GM18507 (cell line): ENCODE results near the gene ZNF439.
"Not testable (repeated sequence)": the region's sequence is repeated elsewhere in the genome, so short reads cannot be mapped to it uniquely, and the experiment has no call there.

Experiments used
- DNase-seq: peaks from one replicate; pipeline ENCODE4 v3.0.0; 2011; ENCODE audit warnings: low read depth; ENCODE audit not compliant: insufficient read length; ENCODE audit errors: extremely low spot score
- FAIRE-seq: peaks from 2 replicates; lab custom pipeline; 2011; peaks lifted over from hg19 to GRCh38; lab: Jason Lieb, UNC

Gene ZNF439

DNA sequence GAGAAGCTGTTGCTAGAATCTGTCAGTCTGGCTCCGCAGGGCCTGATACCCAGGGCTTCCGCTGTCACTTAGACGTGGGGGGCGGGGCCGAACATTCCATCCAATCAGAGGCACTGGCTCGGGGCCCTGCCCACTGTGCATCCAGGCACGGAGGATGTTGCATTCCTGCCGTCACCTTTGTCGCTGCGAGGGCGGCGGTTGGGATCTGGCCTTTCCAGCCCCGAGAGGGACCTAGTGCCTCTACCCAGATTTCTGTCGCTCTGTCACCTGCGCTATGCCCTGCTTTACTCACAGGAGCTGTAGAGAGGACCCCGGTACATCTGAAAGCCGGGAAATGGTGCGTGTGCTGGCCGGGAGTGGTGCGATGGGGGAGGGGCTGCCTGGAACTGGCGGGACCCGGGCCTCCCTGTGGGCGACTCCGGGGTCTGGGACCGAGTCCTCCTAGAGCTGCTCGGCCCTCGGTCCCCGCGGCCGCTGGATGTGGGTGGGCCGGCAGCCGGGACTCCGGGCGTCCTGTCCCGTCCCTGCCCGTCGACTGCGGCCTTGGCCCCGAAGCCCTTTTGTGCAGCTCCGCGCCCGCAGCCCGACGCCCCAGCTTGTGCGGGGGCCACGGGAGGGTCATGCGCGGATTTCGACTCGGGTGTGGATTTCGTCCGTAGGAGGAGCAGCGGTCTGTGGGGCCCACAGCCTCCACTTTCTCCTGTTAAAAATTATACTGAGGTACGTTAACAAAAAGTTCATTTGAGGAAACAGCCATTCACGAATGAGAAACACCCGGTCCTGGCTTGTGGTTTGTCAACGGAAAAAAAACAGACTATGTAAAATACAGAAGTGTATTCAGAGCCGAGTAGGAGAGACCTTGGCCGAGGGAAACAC, at the start of gene ZNF439:
TSS of gene ZNF439 (plus strand) at position 133 of the 876 bp plus-strand sequence. CDS start at position 275, 142 bp downstream.
- FAIRE-seq (no peak), DNase-seq (peak; percentile 47)

DNA sequence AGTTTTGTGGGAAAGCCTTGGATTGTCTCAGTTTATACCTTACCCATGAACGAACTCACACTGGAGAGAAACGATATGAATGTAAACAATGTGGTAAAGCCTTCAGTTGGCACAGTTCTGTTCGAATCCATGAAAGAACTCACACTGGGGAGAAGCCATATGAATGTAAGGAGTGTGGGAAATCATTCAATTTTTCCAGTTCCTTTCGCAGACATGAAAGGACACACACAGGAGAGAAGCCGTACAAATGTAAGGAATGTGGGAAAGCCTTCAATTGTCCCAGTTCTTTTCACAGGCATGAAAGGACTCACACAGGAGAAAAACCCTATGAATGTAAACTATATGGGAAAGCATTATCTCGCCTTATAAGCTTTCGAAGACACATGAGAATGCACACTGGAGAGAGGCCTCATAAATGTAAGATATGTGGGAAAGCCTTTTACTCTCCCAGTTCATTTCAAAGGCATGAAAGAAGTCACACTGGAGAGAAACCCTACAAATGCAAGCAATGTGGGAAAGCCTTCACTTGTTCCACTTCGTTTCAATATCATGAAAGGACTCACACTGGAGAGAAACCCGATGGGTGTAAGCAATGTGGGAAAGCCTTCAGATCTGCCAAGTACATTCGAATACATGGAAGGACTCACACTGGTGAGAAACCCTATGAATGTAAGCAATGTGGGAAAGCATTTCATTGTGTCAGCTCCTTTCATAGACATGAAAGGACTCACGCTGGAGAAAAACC, 42.0 kb upstream of the ZNF439 start:
- FAIRE-seq (no peak), DNase-seq (no peak)

GRCh38 chr19:11807099-11807380, 41.5 kb upstream of the ZNF439 start:
- FAIRE-seq (no peak), DNase-seq (no peak)

- FAIRE-seq (no peak), DNase-seq (no peak)
Measured at GRCh38 chr19:11813703-11814028, 34.9 kb upstream of the ZNF439 start.

DNA sequence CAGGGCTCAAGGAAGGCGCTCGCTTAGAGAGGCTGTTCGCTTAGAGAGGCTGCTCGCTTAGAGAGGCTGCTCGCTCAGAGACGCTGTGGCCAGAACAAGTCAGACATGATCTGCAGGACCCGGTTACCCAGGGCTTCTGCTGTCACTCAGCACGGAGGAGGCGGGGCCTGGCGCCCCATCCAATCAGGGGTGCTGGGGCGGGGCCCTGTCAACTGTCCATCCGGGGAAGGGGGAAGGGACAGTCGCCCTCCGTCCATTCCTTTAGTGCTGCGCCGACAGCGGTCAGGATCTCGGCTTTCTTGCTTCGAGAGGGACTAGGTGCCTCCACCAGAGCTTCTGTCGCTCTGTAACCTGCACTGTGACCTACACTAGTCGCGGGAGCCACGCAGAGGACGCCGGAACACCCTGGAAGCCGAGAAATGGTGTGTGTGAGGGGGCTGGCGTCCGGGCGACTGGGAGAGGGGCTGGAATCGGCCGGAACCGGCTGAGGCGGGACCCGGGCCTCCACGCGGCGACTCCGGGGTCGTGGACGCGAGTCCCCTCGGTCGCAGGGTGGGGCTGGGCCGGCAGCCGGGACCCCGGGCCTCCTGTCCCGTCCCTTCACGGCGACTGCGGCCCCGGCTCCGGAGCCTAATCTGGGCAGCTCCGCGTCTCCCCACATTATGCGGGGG, 34.4 kb upstream of the ZNF439 start, which contains the start of gene ZNF440:
TSS of gene ZNF440 (plus strand) at position 245 of the 671 bp plus-strand sequence. CDS start at position 420, 175 bp downstream.
- FAIRE-seq = peak; percentile 81
- peak; percentile 97 for DNase-seq

DNA sequence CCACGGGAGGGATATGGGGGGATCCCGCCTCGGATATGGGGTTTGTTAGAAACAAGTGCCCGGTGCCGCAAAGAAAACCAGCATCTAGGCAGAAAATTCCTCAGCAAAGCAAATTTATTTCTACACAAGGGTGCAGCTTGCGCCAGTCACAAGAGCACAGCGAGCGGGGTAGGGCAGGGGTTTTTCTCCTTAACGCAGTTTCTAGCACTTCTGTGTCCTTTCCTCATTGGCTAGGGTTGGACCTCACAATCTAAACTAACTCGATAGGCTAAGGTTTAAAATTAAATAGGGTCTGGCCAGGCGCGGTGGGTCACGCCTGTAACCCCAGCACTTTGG, 33.9 kb upstream of the ZNF439 start:
- DNase-seq (no peak), FAIRE-seq (no peak)

DNA sequence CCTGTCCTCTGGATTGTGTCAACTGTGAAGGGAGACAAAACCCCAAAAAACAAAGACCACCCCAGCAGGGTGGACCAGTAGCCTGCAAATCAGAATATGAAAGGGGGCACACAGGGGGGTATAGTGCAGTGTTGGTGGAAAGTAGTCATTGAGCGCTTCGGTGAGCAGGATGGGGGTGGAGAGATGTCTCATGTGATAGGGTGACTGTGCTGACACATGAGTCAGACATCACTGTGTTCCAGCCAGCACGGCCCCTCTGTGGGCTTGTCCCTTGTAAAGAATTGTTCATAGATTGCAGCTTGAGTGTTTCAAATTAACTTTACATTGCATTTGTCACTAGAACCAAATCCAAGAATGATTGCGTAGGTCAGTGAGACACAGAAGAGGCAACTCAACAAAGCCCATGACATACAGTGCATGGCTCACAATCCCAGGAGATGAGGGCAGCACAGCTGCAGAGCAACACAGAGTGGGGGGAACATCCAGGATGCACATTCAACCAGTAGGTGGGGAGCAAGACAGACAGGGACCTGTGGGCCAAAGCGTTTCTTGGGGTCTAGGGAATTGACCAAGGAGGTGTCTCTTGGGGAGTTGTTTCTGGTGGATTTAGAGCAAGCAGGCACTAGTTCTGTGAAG, 26.9 kb upstream of the ZNF439 start:
- FAIRE-seq (no peak), DNase-seq (no peak)

DNA sequence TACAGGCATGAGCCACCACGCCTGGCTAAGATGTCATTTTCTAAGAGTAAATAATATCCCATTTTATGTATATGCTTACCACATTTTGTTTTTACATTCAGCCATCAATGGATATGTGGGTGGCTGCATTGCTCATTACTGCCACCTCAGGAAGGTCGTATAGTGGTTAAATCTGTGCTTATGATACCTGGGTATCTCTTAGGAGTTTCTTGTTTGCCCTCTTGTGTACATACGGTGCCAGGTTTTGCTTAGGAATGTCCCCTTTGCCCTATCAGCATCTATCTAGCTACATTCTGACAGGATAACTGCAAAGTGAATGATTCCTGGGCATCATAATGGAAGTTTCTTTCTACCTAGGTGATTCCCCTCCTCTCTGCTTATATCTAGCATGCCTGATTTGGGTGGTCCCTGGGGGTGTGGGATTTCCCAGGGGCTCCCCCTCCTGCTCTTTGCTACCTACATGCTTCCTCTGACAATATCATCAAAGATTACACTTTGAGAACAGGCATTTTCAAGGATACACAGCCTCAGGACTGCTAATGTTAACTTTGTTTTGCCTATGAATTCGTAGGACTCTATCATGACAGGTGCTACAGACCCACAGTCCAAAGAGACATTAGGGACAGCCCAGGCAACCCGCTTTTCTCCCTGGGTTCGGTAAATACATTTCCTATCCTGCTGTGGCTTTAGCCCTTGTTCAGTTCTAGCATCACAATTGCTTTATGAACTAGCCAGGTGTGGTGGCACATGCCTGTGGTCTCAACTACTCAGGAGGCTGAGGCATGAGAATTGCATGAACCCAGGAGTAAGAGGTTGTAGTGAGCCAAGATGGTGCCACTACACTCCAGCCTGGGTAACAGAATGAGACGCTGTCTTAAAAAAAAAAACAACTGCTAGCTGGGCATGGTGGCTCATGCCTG, 19.3 kb upstream of the ZNF439 start:
- FAIRE-seq, DNase-seq: not testable (repeated sequence)

DNA sequence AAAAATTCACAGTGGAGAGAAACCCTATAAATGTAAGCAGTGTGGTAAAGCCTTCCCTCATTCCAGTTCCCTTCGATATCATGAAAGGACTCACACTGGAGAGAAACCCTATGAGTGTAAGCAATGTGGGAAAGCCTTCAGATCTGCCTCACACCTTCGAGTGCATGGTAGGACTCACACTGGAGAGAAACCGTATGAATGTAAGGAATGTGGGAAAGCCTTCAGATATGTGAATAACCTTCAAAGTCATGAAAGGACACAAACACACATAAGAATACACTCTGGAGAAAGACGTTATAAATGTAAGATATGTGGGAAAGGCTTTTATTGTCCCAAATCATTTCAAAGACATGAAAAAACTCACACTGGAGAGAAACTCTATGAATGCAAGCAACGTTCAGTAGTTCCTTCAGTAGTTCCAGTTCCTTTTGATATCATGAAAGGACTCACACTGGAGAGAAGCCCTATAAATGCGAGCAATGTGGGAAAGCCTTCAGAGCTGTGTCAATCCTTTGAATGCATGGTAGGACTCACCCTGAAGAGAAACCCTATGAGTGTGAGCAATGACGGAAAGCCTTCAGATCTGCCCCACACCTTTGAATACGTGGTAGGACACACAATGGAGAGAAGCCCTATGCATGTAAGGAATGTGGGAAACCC, 16.1 kb upstream of the ZNF439 start:
- DNase-seq (no peak), FAIRE-seq (no peak)

GRCh38 chr19:11833541-11833940, 15.0 kb upstream of the ZNF439 start:
- DNase-seq (no peak), FAIRE-seq (no peak)

GRCh38 chr19:11835626-11836066, 12.9 kb upstream of the ZNF439 start:
- not testable (repeated sequence) for DNase-seq

GRCh38 chr19:11843722-11844121, 4.8 kb upstream of the ZNF439 start:
- no peak for DNase-seq
- no peak for FAIRE-seq

More at GRCh38 chr19:11835626-11836066, 12.9 kb upstream of the ZNF439 start:
- not testable (repeated sequence) for FAIRE-seq

DNA sequence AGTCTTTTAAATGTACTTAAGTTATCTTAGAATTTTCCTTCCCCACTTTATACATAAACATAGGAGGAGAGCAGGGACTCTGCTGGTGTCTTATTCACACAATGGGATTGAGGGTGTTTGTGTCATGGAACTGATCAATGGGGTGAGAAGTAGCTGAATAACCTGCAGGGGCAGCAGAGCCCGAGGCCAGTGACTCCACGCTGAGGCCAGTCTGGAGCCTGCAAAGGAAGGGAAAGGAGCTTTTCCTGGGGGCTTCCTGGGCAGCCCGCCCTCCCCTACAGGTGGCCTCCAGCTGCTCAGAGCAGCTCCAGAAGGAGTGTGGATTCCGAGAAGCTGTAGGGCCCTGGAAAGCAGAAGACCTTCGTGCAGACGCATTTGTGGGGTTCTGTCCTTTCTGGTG, 911 bp upstream of the ZNF439 start:
- FAIRE-seq, DNase-seq: not testable (repeated sequence)

GRCh38 chr19:11848200-11848593, 329 bp upstream of the ZNF439 start:
- FAIRE-seq (no peak), DNase-seq (no peak)

DNA sequence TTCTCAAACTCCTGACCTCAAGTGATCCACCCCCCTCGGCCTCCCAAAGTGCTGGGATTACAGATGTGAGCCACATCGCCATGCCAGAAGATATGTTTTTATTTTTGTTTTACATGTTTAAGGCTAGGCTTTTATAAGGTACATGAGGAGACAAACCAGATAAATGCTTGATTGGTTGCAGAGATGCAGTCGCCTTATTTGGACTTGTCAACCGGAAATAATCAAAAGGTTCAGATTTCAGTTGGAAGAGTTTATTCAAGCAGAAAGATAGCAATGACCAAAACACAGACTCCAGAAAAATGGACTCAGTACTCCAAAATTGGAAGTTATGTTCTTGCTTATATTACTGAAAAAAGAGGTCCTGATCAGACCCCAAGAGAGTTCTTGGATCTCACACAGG, 1.8 kb downstream of the ZNF439 start:
- not testable (repeated sequence) for DNase-seq, FAIRE-seq

- no peak for DNase-seq
- no peak for FAIRE-seq
Measured at GRCh38 chr19:11853358-11853757, 4.8 kb downstream of the ZNF439 start.

GRCh38 chr19:11856596-11857250, 8.2 kb downstream of the ZNF439 start:
- DNase-seq (no peak), FAIRE-seq (no peak)

GRCh38 chr19:11860721-11861120, 12.2 kb downstream of the ZNF439 start:
- no peak for FAIRE-seq
- DNase-seq = no peak
